Activated B cell treated with CpG ODN at 0.5 μM for 24 hours (primary cell): ENCODE measurements around the gene SLC6A11. TPM values are rescaled to one million over a fixed set of nuclear protein-coding genes. Genes with fewer than 3 reads are reported as not detected.

Experiments
- ATAC-seq: fragments of 200-7000 bp; cut with Tn5 transposase; one replicate; pipeline ENCODE4 v1.10.0; 2021; ENCODE audit warnings: low read depth, mild to moderate bottlenecking, moderate library complexity
- CTCF ChIA-PET: fragments of 350-600 bp; sonication (Branson Sonifier 250); formaldehyde crosslinking; loops from one replicate; lab custom pipeline; 2021; ENCODE audit warnings: antibody characterized with exemption; lab: Charles Lee
- POLR2A ChIA-PET: fragments of 350-600 bp; sonication (Branson Sonifier 250); formaldehyde crosslinking; loops from one replicate; lab custom pipeline; 2021; ENCODE audit warnings: antibody characterized with exemption; lab: Charles Lee
- DNase-seq: peaks from one replicate; pipeline ENCODE4 v3.0.0; 2022
- H3K27ac Mint-ChIP-seq: one replicate; pipeline ENCODE4 v1.8.0; 2020; ENCODE audit warnings: mixed read lengths
- H3K27me3 Mint-ChIP-seq: one replicate; pipeline ENCODE4 v1.8.0; 2021; ENCODE audit warnings: mixed read lengths
- H3K36me3 Mint-ChIP-seq: one replicate; pipeline ENCODE4 v1.8.0; 2021; ENCODE audit warnings: low read depth, mixed read lengths
- H3K4me1 Mint-ChIP-seq: one replicate; pipeline ENCODE4 v1.8.0; 2021; ENCODE audit warnings: mixed read lengths
- H3K4me3 Mint-ChIP-seq: one replicate; pipeline ENCODE4 v1.8.0; 2020; ENCODE audit warnings: mild to moderate bottlenecking, mixed read lengths
- H3K9me3 Mint-ChIP-seq: one replicate; pipeline ENCODE4 v1.8.0; 2020; ENCODE audit warnings: mixed read lengths
- intact Hi-C: fragments of 100-400 bp; cut with micrococcal nuclease; formaldehyde crosslinking; loops from one replicate; pipeline ENCODE4 v1.15.1; 2024
- total RNA-seq: library from RNA; stranded (reverse); gene quantifications from 2 replicates; pipeline ENCODE4 v1.2.3, GENCODE V29; 2022
- TF ChIP-seq, protein P1 (sequence below): fragments of 200-600 bp; IDR thresholded peaks from one replicate; pipeline ENCODE4 v1.8.0; 2022; ENCODE audit warnings: antibody characterized with exemption, mild to moderate bottlenecking

SLC6A11 gene
- total RNA-seq, 1 donor from 2014 or later, result not detected

- no peak overlapping the region for H3K27ac Mint-ChIP-seq
- DNase-seq, result no peak
- peaks cover 35% of the 10 kb centered on the region for H3K27me3 Mint-ChIP-seq
- peaks cover 2% of the 10 kb centered on the region for H3K4me1 Mint-ChIP-seq
- ChIA-PET CTCF (no interaction called here), POLR2A (no interaction called here)
- H3K36me3 Mint-ChIP-seq, result no peaks in the 10 kb centered on the region
- intact Hi-C loops, result no loop called here
- TF ChIP-seq, protein P1, sequence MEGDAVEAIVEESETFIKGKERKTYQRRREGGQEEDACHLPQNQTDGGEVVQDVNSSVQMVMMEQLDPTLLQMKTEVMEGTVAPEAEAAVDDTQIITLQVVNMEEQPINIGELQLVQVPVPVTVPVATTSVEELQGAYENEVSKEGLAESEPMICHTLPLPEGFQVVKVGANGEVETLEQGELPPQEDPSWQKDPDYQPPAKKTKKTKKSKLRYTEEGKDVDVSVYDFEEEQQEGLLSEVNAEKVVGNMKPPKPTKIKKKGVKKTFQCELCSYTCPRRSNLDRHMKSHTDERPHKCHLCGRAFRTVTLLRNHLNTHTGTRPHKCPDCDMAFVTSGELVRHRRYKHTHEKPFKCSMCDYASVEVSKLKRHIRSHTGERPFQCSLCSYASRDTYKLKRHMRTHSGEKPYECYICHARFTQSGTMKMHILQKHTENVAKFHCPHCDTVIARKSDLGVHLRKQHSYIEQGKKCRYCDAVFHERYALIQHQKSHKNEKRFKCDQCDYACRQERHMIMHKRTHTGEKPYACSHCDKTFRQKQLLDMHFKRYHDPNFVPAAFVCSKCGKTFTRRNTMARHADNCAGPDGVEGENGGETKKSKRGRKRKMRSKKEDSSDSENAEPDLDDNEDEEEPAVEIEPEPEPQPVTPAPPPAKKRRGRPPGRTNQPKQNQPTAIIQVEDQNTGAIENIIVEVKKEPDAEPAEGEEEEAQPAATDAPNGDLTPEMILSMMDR, result no peak
- no peak for ATAC-seq
- no peaks in the 10 kb centered on the region for H3K9me3 Mint-ChIP-seq
- H3K4me3 Mint-ChIP-seq, result no peak overlapping the region
Observed at GRCh38 chr3:10814623-10815022, 1.4 kb upstream of the SLC6A11 start.

GRCh38 chr3:10815487-10815886 lies 541 bp upstream of the SLC6A11 start:
- CTCF ChIA-PET, result no interaction called here
- Mint-ChIP-seq H3K27ac (no peak overlapping the region), H3K36me3 (no peaks in the 10 kb centered on the region), H3K4me3 (no peak overlapping the region), H3K27me3 (peaks cover 38% of the 10 kb centered on the region), H3K4me1 (peaks cover 2% of the 10 kb centered on the region), H3K9me3 (no peaks in the 10 kb centered on the region)
- POLR2A ChIA-PET, result no interaction called here
- ATAC-seq (no peak), DNase-seq (no peak)
- intact Hi-C loops, result no loop called here
- TF ChIP-seq, protein P1, result no peak

GRCh38 chr3:10816863-10817253 lies 830 bp downstream of the SLC6A11 start:
- ChIA-PET CTCF (no interaction called here), POLR2A (no interaction called here)
- no peak overlapping the region for H3K4me3 Mint-ChIP-seq
- H3K27ac Mint-ChIP-seq, result no peak overlapping the region
- TF ChIP-seq, protein P1, result no peak
- peaks cover 2% of the 10 kb centered on the region for H3K4me1 Mint-ChIP-seq
- intact Hi-C loops, result no loop called here
- no peaks in the 10 kb centered on the region for H3K9me3 Mint-ChIP-seq
- peaks cover 37% of the 10 kb centered on the region for H3K27me3 Mint-ChIP-seq
- DNase-seq (no peak), ATAC-seq (no peak)
- no peaks in the 10 kb centered on the region for H3K36me3 Mint-ChIP-seq

DNA sequence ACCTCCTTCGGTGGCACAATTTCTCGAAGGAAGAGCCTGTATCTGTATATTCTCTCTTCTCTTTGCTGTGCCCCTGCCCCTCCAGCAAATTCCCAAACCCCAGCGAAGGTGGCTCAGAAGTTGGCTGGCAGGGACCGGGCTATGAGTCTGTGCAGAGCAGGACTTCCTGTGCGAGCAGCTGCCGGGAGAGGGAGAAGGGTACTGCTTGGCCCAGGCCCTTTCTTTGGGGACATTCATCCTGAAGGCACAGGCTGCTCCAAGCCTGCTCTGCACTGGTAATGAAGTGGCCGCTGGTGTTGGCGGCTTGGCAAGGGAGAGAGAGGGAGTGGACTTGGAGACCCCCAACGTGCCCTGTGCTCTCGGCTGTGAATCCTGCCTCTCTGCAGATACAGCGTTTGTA lies 1.5 kb downstream of the SLC6A11 start:
- CTCF ChIA-PET, result no interaction called here
- ATAC-seq, result no peak
- H3K36me3 Mint-ChIP-seq, result no peaks in the 10 kb centered on the region
- DNase-seq, result no peak
- no peaks in the 10 kb centered on the region for H3K9me3 Mint-ChIP-seq
- TF ChIP-seq, protein P1, result no peak
- peaks cover 35% of the 10 kb centered on the region for H3K27me3 Mint-ChIP-seq
- H3K4me3 Mint-ChIP-seq, result no peak overlapping the region
- POLR2A ChIA-PET, result no interaction called here
- peaks cover 2% of the 10 kb centered on the region for H3K4me1 Mint-ChIP-seq
- intact Hi-C loops, result no loop called here
- no peak overlapping the region for H3K27ac Mint-ChIP-seq

DNA sequence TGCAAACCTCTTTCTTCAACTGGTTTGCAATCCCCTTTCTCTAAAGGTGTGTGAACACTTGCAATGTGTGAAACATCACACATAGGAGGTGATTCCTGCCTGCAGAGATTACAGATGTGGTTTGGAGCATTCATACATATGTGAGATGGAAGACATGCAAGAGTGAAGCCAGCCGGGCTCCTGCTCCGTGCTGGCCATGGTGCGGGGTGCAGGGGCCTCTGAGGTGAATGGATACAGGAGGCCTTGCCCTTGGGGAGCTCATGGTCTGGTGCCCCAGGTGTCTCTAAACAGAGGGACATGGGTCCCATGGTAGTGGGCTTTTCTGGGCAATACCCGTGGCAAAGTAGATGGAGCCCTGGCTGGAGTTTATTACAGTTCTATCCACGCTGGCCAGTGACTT lies 6.0 kb downstream of the SLC6A11 start:
- Mint-ChIP-seq H3K4me1 (no peaks in the 10 kb centered on the region), H3K27me3 (peaks cover 14% of the 10 kb centered on the region), H3K27ac (no peak overlapping the region), H3K4me3 (no peak overlapping the region), H3K9me3 (no peaks in the 10 kb centered on the region), H3K36me3 (no peaks in the 10 kb centered on the region)
- TF ChIP-seq, protein P1, result no peak
- ChIA-PET CTCF (no interaction called here), POLR2A (no interaction called here)
- intact Hi-C loops, result no loop called here
- DNase-seq (no peak), ATAC-seq (no peak)
